Mucosa of gallbladder (tissue), 1 donor: ENCODE results near the gene CD68. TPM values are rescaled to one million over a fixed set of nuclear protein-coding genes. Genes with fewer than 3 reads are reported as not detected.
"Not testable (repeated sequence)": the region's sequence is repeated elsewhere in the genome, so short reads cannot be mapped to it uniquely, and the experiment has no call there.

Experiments used
- DNase-seq: peaks from one replicate; pipeline ENCODE4 v3.0.0-alpha.2; 2020; ENCODE audit warnings: low spot score
- total RNA-seq: library from RNA; stranded (reverse); gene quantifications from one replicate; pipeline ENCODE4 v1.2.1, GENCODE V29; 2021
- donor health status: DM: no; HTN: no; CAD: no.

The CD68 gene
- total RNA-seq, 1 donor from 2014 or later, result 75.3 TPM

DNA sequence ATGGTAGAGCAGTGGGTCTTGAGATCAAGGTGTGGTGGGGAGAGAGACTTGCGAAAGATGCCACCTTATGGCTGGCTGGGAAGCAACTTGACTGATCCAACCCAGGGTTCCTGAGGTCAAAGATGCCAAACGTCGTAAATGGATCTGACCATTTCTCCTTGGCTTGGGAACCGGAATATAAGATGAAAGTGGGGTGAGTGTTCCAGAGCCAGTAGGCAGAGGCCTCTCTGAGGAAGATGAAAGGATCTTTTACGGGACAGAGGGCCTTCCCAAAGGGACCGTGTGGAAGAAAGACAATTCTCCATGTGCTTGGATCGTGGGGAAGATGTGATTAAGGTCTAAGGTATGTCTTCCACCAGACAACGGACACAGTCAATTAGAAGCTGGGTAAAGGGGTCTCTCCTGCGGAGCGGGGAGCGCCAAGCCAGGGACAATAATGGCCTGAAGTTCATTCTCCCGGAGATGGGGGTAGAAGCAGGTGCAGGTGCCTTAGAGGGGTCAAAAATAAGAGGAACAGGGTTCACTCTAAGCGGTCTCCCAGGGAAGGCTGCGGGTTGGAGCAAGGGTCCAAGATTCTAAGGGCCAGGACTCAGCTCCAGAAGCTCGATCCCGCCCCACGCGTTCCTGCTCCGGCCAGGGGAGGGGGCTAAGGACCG lies 34.5 kb downstream of the CD68 start:
- no peak for DNase-seq

DNA sequence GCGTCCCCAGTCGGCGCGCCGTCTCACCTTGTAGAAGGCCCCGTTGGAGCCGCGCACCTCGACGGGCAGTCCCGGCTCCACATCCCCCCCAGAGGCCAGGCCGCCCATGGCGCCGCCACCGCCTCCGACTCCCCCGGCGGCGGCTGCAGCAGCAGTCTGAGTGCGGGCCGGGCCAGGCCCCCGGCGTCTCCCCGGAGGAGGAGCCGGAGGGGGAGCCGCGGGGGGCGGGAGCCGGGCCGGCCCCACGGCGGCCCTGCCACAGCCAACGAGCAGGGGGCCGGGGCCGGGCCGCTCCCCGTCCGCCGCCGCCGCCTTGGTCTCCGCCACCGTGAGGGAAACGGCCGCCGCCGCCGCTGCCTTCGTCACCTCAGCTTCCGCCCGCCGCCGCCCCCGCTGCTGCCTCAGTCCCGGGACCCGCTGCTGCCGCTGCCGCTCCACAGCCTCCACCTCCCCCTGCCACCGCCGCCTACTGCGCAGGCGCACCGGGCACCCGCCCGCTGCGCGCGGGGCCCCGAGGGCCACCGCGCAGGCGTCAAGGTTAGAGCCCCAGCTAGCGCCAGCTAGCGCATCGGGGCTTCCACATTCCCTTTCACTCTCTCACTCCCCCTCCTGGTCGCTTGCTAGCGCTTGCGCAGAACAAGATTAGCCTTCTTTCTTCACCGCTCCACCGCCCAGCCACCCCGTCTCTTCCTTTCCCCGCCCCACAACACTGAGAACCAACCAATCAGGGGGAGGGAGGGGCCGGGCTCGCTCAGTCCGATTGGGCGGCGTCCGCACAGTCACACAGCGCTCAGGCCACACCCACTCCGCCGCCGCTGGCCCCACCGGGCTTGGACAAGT lies 35.2 kb downstream of the CD68 start, which contains the start of gene FXR2:
Gene FXR2 (minus strand): TSS at position 473 of the 840 bp plus-strand sequence. CDS start 365 bp downstream, at position 108.
- peak; percentile 100 for DNase-seq

DNA sequence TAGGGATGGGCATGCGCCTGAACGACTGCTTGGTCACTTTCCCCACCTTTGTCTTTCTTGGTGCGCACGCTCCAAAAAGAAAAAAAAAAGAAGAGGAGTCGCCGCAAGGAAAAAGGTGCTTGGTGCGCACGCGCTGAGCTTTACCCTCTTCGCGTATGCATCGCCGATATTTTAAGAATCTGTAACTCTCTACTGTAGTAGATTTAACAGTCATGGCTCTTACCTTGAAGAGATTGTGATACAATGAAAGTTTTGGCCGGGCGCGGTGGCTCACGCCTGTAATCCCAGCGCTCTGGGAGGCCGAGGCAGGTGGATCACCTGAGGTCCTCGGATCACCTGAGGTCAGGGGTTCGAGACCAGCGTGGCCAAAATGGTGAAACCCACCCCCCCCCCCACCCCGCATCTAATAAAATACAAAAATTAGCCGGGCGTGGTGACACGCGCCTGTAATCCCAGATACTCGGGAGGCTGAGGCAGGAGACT lies 35.9 kb downstream of the CD68 start:
- no peak for DNase-seq

DNA sequence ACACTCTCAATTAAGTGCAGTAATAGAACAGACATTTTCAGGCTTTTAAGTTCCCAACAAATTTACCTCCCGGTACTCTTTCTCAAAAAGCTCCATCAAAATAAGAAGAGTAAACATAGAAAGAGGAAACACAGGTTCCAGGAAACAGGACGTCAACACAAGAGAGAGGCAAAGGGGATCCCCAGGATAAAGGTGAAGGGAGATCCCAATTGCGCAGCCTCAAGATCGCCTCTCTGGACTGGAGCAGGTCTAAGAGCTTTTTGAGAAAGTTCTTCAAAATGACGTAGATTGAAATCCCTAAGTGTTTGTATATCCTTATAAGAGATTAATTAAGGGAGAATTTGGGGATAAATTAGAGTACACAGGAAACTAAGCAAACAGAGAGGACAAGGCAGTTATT lies 39.2 kb downstream of the CD68 start:
- DNase-seq, result no peak

GRCh38 chr17:7620835-7621234 lies 41.4 kb downstream of the CD68 start:
- no peak for DNase-seq

DNA sequence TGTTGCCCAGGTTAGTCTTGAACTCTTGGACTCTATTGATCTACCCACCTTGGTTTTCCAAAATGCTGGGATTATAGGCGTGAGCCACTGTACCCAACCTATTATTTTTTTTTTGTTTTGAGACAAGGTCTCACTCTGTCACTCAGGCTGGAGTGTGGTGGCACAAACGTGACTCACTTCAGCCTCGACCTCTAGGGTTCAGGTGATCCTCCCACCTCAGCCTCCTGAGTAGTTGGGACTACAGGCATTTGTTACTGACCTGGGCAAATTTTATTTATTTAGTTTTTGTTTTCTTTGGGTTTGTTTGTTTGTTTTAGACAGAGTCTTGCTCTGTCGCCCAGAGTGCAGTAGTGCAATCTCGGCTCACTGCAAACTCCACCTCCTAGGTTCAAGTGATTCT lies 44.2 kb downstream of the CD68 start:
- DNase-seq, result no peak

DNA sequence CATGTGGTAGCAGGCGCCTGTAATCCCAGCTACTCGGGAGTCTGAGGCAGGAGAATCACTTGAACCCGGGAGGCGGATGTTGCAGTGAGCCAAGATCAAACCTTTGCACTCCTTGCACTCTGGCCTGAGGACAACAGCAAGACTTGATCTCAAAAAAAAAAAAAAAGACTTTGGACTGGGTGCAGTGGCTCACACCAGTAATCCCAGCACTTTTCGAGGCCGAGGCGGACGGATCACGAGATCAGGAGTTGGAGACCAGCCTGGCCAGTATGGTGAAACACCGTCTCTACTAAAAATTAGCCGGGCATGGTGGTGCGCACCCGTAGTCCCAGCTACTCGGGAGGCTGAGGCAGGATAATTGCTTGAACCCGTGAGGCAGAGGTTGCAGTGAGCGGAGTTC lies 46.3 kb downstream of the CD68 start:
- DNase-seq, result not testable (repeated sequence)

DNA sequence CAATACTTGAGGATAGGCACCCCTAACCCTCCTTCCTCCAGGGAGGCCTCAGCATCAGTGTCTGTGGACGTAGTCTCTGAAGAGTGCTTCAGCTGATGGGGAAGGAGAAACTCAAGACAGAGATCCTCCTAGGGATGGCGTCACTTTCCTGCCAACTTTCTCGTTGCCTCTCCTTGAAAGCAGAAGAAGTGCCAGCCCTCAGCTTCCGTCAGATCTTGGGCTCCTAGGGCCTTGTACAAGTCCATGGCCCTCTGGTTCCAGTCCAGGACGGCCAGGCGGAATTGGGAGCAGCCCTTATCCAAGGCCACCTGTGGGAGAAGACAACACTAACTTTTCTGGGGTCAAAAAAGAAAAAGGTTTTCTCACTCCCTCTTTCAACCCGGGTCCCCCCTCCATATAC lies 46.9 kb downstream of the CD68 start:
- no peak for DNase-seq

DNA sequence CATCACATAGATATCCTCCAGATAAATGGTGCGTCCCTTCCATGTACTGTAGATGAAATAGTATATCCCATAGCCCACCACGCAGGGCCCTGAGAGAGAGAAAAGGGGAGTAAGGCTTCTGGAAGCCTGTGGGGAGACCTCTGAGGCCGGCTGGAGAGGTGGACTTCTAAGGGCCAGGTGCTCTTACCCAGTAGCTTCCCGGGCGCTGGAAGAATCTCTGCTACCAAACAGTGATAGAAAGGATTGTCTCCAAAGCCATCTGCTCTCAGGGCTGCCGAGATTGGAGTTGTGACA lies 47.5 kb downstream of the CD68 start:
- DNase-seq, result no peak

DNA sequence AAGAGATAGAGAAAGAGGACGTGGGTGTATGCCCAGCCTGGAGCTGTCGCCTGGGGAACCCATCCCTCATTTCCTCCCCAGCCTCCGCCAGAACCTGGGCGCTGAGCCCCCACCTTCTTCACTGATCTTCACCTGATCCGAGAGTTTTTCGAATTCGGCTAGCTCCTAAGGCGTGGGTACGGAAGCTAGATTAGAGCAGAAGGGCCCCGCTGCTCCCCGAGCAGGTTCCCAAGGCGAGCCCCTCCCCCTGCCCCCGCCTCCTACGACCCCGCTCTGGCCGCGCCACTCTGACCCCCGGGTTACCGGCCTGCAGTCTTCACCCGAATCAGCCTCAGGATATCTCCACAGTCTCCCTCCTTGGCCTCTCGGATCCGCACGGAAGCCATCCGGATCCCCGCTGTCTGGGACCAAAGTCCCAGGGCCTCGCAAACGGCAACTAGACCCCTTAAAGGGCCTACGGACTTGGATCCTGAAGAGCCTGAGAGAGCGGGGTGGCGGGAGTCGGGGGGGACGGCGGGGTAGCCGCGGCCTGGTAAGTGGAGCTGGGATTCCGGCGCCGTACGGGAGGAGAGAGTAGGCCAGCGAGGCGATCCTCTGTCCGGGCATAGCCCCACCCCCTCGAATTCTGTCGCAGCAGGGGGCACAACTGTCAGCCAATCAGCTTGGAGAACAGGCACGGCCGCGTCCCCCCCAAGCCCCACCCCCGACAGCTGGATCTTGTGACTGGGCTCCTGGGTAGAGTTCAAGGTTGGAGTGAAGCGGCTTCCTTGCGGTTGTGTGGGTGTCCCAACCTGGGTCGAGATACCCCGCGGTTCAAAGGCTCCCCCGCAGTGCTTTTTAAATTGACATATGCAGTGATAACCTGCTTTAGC lies 48.0 kb downstream of the CD68 start, which contains the start of gene SAT2:
Gene SAT2 (minus strand): TSS at position 572 of the 872 bp plus-strand sequence. CDS start 186 bp downstream, at position 386.
- peak; percentile 95 for DNase-seq

- DNase-seq, result no peak
These were observed 50.6 kb downstream of the CD68 start, which contains the start of gene SHBG for GRCh38 chr17:7629939-7630571. SHBG (plus strand) TSS chr17:7630135; CDS start chr17:7630173, 38 bp downstream.

Other genes starting within 250 kb of the CD68 start
- 24.2 TPM for gene ACAP1, start 243.1 kb upstream of the CD68 start, total RNA-seq
- 15.3 TPM for gene KCTD11, start 227.5 kb upstream of the CD68 start, total RNA-seq
- gene TMEM95, start 224.5 kb upstream of the CD68 start, total RNA-seq, result not detected
- gene TNK1, start 198.5 kb upstream of the CD68 start, total RNA-seq, result 11.7 TPM
- 39.7 TPM for gene PLSCR3, start 185.1 kb upstream of the CD68 start, total RNA-seq
- gene TMEM256, start 175.5 kb upstream of the CD68 start, total RNA-seq, result 67.5 TPM
- gene NLGN2, start 171.8 kb upstream of the CD68 start, total RNA-seq, result 35.2 TPM
- not detected for gene SPEM1, start 159.3 kb upstream of the CD68 start, total RNA-seq
- gene SPEM2, start 154.0 kb upstream of the CD68 start, total RNA-seq, result not detected
- not detected for gene SPEM3, start 150.8 kb upstream of the CD68 start, total RNA-seq
- 14.3 TPM for gene TMEM102, start 144.2 kb upstream of the CD68 start, total RNA-seq
- 2.7 TPM for gene FGF11, start 140.1 kb upstream of the CD68 start, total RNA-seq
- gene CHRNB1, start 134.6 kb upstream of the CD68 start, total RNA-seq, result 10.0 TPM
- 82.8 TPM for gene ZBTB4, start 100.0 kb upstream of the CD68 start, total RNA-seq
- not detected for gene SLC35G6, start 98.2 kb upstream of the CD68 start, total RNA-seq
- gene POLR2A, start 95.3 kb upstream of the CD68 start, total RNA-seq, result 133 TPM
- 81.5 TPM for gene TNFSF12, start 30.6 kb upstream of the CD68 start, total RNA-seq
- gene TNFSF13, start 20.9 kb upstream of the CD68 start, total RNA-seq, result 120 TPM
- gene SENP3, start 17.7 kb upstream of the CD68 start, total RNA-seq, result 46.6 TPM
- 76.4 TPM for gene MPDU1, start 4.2 kb downstream of the CD68 start, total RNA-seq
- gene SOX15, start 10.5 kb downstream of the CD68 start, total RNA-seq, result 3.1 TPM
- 39.3 TPM for gene FXR2, start 35.3 kb downstream of the CD68 start, total RNA-seq
- 120 TPM for gene SAT2, start 48.2 kb downstream of the CD68 start, total RNA-seq
- gene SHBG, start 50.5 kb downstream of the CD68 start, total RNA-seq, result 0.89 TPM
- 7.7 TPM for gene ATP1B2, start 71.3 kb downstream of the CD68 start, total RNA-seq
- gene TP53, start 107.9 kb downstream of the CD68 start, total RNA-seq, result 48.7 TPM
- 9.0 TPM for gene WRAP53, start 108.8 kb downstream of the CD68 start, total RNA-seq
- 1.6 TPM for gene EFNB3, start 125.6 kb downstream of the CD68 start, total RNA-seq
- gene DNAH2, start 138.1 kb downstream of the CD68 start, total RNA-seq, result 0.95 TPM